ENCODE results near the gene RPL18.
"Not testable (repeated sequence)": the region's sequence is repeated elsewhere in the genome, so short reads cannot be mapped to it uniquely, and the experiment has no call there.

RPL18 gene

GRCh38 chr19:48644839-48645619 is 26.1 kb upstream of the RPL18 start:
- peak in 1 of 2 donors; percentile 66 for DNase-seq (ENCODE audit: extremely low read depth in 1 of 2, low read depth in 1 of 2)

- no peak for DNase-seq (ENCODE audit: extremely low read depth in 1 of 2, low read depth in 1 of 2)
These were observed 25.4 kb upstream of the RPL18 start for GRCh38 chr19:48644355-48644754.

GRCh38 chr19:48642862-48643261 is 23.9 kb upstream of the RPL18 start:
- DNase-seq (ENCODE audit: extremely low read depth in 1 of 2, low read depth in 1 of 2) = no peak

GRCh38 chr19:48641850-48642249 is 22.9 kb upstream of the RPL18 start:
- no peak for DNase-seq (ENCODE audit: extremely low read depth in 1 of 2, low read depth in 1 of 2)

GRCh38 chr19:48639483-48640375 is 20.8 kb upstream of the RPL18 start:
- no peak for DNase-seq (ENCODE audit: extremely low read depth in 1 of 2, low read depth in 1 of 2)

GRCh38 chr19:48638831-48639381 is 19.9 kb upstream of the RPL18 start:
- no peak for DNase-seq (ENCODE audit: extremely low read depth in 1 of 2, low read depth in 1 of 2)

- DNase-seq (ENCODE audit: extremely low read depth in 1 of 2, low read depth in 1 of 2) = peak in 1 of 2 donors; percentile 65
These were observed 19.2 kb upstream of the RPL18 start for GRCh38 chr19:48637948-48638830.

- DNase-seq (ENCODE audit: extremely low read depth in 1 of 2, low read depth in 1 of 2) = peak; percentile 97 to 99
These were observed 18.5 kb upstream of the RPL18 start for GRCh38 chr19:48637449-48637947.

GRCh38 chr19:48636859-48637448 is 18.0 kb upstream of the RPL18 start, which contains the start of gene DBP:
Gene DBP, minus strand, starts transcription at chr19:48637379. Its CDS starts 385 bp downstream, at chr19:48636994.
- DNase-seq (ENCODE audit: extremely low read depth in 1 of 2, low read depth in 1 of 2) = no peak

GRCh38 chr19:48635966-48636858 is 17.2 kb upstream of the RPL18 start:
- DNase-seq (ENCODE audit: extremely low read depth in 1 of 2, low read depth in 1 of 2) = no peak

GRCh38 chr19:48635263-48635965 is 16.4 kb upstream of the RPL18 start:
- DNase-seq (ENCODE audit: extremely low read depth in 1 of 2, low read depth in 1 of 2) = no peak

- DNase-seq (ENCODE audit: extremely low read depth in 1 of 2, low read depth in 1 of 2) = peak; percentile 86 to 93
These were observed 15.7 kb upstream of the RPL18 start for GRCh38 chr19:48634424-48635262.

GRCh38 chr19:48634036-48634342 is 15.0 kb upstream of the RPL18 start:
- DNase-seq (ENCODE audit: extremely low read depth in 1 of 2, low read depth in 1 of 2) = no peak

GRCh38 chr19:48633148-48634035 is 14.4 kb upstream of the RPL18 start:
- DNase-seq (ENCODE audit: extremely low read depth in 1 of 2, low read depth in 1 of 2) = no peak

GRCh38 chr19:48632692-48633147 is 13.7 kb upstream of the RPL18 start:
- DNase-seq (ENCODE audit: extremely low read depth in 1 of 2, low read depth in 1 of 2) = no peak

GRCh38 chr19:48632286-48632685 is 13.3 kb upstream of the RPL18 start:
- not testable (repeated sequence) for DNase-seq (ENCODE audit: extremely low read depth in 1 of 2, low read depth in 1 of 2)

Data from stimulated activated CD8-positive, alpha-beta memory T cell treated with anti-CD3 and anti-CD28 coated beads, Interleukin-7, amount 100 ng/mL, for 48 hours (primary cell).